ENCODE results near the gene PSMD4. TPM values are rescaled to one million over a fixed set of nuclear protein-coding genes. Genes with fewer than 3 reads are reported as not detected.

PSMD4 gene
- total and polyA plus RNA-seq, 4 donors = 96.9 to 212 (median 178) TPM

DNA sequence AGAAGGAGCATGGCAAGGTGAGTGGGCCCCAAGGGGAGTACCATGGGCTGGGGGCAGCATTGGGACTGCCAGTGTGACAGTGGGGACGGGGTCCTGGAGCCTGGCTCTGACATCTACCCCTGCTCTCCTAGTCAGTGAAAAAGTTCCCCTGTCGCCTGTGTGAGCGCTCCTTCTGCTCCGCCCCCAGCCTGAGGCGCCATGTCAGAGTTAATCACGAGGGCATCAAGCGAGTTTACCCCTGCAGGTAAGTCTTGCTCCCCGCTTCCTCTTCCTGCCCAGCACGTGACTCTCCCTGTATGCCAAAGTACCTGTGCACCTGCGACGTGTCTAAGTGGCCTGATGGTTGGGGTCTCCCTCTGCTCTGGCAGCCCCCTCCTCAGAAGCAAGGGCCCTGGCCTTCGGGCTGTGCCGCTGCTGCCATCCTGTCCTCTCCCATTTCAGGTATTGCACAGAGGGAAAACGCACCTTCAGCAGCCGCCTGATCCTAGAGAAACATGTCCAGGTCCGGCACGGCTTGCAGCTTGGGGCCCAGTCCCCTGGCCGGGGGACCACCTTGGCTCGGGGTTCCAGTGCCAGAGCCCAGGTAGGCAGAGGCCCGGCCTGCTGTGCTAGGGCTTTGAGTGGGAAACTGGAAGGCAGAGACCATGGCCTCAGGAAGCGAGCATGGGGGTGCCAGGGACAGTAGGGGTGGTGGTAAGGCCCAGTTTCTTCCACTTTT lies 35.6 kb downstream of the PSMD4 start:
- H3K4me3 ChIP-seq = no peak overlapping the region
- TF ChIP-seq, protein P1, sequence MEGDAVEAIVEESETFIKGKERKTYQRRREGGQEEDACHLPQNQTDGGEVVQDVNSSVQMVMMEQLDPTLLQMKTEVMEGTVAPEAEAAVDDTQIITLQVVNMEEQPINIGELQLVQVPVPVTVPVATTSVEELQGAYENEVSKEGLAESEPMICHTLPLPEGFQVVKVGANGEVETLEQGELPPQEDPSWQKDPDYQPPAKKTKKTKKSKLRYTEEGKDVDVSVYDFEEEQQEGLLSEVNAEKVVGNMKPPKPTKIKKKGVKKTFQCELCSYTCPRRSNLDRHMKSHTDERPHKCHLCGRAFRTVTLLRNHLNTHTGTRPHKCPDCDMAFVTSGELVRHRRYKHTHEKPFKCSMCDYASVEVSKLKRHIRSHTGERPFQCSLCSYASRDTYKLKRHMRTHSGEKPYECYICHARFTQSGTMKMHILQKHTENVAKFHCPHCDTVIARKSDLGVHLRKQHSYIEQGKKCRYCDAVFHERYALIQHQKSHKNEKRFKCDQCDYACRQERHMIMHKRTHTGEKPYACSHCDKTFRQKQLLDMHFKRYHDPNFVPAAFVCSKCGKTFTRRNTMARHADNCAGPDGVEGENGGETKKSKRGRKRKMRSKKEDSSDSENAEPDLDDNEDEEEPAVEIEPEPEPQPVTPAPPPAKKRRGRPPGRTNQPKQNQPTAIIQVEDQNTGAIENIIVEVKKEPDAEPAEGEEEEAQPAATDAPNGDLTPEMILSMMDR (IDR thresholded peaks at IDR 0.05; ENCODE audit: control extremely low read depth, extremely low read depth) = no peak
- H3K9ac ChIP-seq (ENCODE audit: insufficient read depth in 1 of 2, low read length in 2 of 2) = no peak overlapping the region
- H3K36me3 ChIP-seq (ENCODE audit: control insufficient read depth in 4 of 4, insufficient read depth in 4 of 4, low read length in 4 of 4) = peaks cover 24 to 81% (median 48%) of the 10 kb centered on the region in 4 donors
- no peak overlapping the region for H3K27ac ChIP-seq (ENCODE audit: low read depth in 1 of 2, low read length in 1 of 2)
- no peaks in the 10 kb centered on the region for H3K9me3 ChIP-seq (ENCODE audit: control insufficient read depth in 4 of 4, insufficient read depth in 3 of 4, low read length in 3 of 4)
- ATAC-seq (ENCODE audit: insufficient read depth, low FRiP score) (no peak), DNase-seq (no peak)
- 85 to 90% methylated on average over 21 of the region's 21 CpGs for WGBS, 2 donors
- H3K4me1 ChIP-seq (ENCODE audit: control insufficient read depth in 5 of 5, insufficient read depth in 5 of 5, low read length in 5 of 5) = no peaks in the 10 kb centered on the region
- H3K27me3 ChIP-seq (ENCODE audit: control insufficient read depth in 3 of 3, insufficient read depth in 3 of 3, low read length in 2 of 3) = no peaks in the 10 kb centered on the region

DNA sequence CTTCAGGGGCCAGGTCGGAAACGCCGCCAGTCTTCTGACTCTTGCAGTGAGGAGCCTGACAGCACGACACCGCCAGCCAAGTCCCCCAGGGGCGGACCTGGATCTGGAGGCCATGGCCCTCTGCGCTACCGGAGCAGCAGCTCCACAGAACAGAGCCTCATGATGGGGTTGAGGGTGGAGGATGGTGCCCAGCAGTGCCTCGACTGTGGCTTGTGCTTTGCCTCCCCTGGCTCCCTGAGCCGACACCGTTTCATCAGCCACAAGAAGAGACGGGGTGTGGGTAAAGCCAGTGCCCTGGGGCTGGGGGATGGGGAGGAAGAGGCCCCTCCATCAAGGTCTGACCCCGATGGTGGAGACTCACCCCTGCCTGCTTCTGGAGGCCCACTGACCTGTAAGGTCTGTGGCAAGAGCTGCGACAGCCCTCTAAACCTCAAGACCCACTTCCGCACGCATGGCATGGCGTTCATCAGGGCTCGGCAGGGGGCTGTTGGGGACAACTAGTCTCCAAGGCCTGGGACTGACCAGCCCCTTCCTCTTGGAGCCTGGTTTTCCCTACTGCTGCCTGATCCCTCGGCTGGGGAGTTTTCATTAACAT lies 36.3 kb downstream of the PSMD4 start:
- H3K4me3 ChIP-seq = no peak overlapping the region
- no peak for ATAC-seq (ENCODE audit: insufficient read depth, low FRiP score)
- no peak for DNase-seq
- H3K4me1 ChIP-seq (ENCODE audit: control insufficient read depth in 5 of 5, insufficient read depth in 5 of 5, low read length in 5 of 5) = no peaks in the 10 kb centered on the region
- TF ChIP-seq, protein P1 (IDR thresholded peaks at IDR 0.05; ENCODE audit: control extremely low read depth, extremely low read depth) = no peak
- no peak overlapping the region for H3K9ac ChIP-seq (ENCODE audit: insufficient read depth in 1 of 2, low read length in 2 of 2)
- no peaks in the 10 kb centered on the region for H3K27me3 ChIP-seq (ENCODE audit: control insufficient read depth in 3 of 3, insufficient read depth in 3 of 3, low read length in 2 of 3)
- no peak overlapping the region for H3K27ac ChIP-seq (ENCODE audit: low read depth in 1 of 2, low read length in 1 of 2)
- WGBS, 2 donors = 73 to 82% methylated on average over 19 of the region's 19 CpGs
- H3K9me3 ChIP-seq (ENCODE audit: control insufficient read depth in 4 of 4, insufficient read depth in 3 of 4, low read length in 3 of 4) = no peaks in the 10 kb centered on the region
- H3K36me3 ChIP-seq (ENCODE audit: control insufficient read depth in 4 of 4, insufficient read depth in 4 of 4, low read length in 4 of 4) = peaks cover 30 to 84% (median 51%) of the 10 kb centered on the region in 4 donors

DNA sequence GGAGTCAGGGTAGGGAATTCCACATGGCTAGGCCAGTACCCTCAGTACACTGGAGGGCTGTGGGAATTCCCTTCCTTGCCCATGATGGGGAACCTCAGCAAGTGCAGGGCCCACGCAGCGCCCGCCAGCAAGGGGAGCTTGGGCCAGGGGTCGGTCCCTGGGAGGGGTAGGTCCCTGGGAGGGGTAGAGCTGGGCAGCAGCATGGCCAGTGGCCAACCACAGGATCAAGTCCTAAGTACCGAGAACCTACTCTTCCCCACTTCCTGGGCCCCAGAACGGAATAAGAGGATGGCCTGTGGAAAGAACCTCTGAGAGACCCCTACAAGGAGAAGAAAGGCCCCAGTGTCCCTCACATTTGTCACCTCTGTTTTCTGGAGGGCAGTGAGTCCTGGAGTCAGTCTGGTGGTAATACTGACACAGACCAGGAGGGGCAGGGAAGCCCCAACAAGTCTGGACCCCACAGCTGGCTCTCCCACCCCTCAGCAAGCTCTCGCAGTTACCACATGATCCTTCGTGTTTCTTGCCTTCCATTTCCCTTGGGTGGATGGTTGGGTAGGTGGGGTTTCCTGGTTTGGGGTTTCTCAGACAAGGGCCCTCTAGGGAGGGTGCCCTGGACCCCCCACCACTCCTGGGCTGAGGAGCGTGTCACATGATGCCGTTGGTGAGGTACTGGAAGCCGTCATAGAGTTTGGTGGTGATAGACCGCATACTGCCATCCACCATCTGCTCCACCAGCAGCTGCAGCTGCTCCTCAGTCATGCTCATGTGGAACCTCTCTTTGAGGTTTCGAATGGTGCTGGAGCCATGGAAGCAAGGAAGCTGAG lies 37.9 kb downstream of the PSMD4 start:
- Histone ChIP-seq H3K4me3 (no peak overlapping the region), H3K9me3 (ENCODE audit: control insufficient read depth in 4 of 4, insufficient read depth in 3 of 4, low read length in 3 of 4) (no peaks in the 10 kb centered on the region), H3K27ac (ENCODE audit: low read depth in 1 of 2, low read length in 1 of 2) (no peak overlapping the region), H3K27me3 (ENCODE audit: control insufficient read depth in 3 of 3, insufficient read depth in 3 of 3, low read length in 2 of 3) (no peaks in the 10 kb centered on the region), H3K36me3 (ENCODE audit: control insufficient read depth in 4 of 4, insufficient read depth in 4 of 4, low read length in 4 of 4) (peaks cover 31 to 78% (median 48%) of the 10 kb centered on the region in 4 donors), H3K4me1 (ENCODE audit: control insufficient read depth in 5 of 5, insufficient read depth in 5 of 5, low read length in 5 of 5) (no peaks in the 10 kb centered on the region), H3K9ac (ENCODE audit: insufficient read depth in 1 of 2, low read length in 2 of 2) (no peak overlapping the region)
- DNase-seq (no peak), ATAC-seq (ENCODE audit: insufficient read depth, low FRiP score) (no peak)
- WGBS, 2 donors = 81 to 83% methylated on average over 13 of the region's 13 CpGs
- TF ChIP-seq, protein P1 (IDR thresholded peaks at IDR 0.05; ENCODE audit: control extremely low read depth, extremely low read depth) = no peak

Data from lung (tissue), 12 donors.